Measurements from ENCODE around the gene CCDC81. TPM values are rescaled to one million over a fixed set of nuclear protein-coding genes. Genes with fewer than 3 reads are reported as not detected.

CCDC81 gene
- total and polyA plus RNA-seq, 4 donors, result 2.1 to 17.1 (median 7.1) TPM

GRCh38 chr11:86386746-86387145, 12.1 kb downstream of the CCDC81 start:
- no peak for ATAC-seq (ENCODE audit: insufficient read depth, low FRiP score)

GRCh38 chr11:86388198-86388597, 13.5 kb downstream of the CCDC81 start:
- Histone ChIP-seq H3K27me3 (ENCODE audit: control insufficient read depth in 3 of 3, insufficient read depth in 3 of 3, low read length in 2 of 3) (no peaks in the 10 kb centered on the region), H3K4me3 (no peak overlapping the region), H3K4me1 (ENCODE audit: control insufficient read depth in 5 of 5, insufficient read depth in 5 of 5, low read length in 5 of 5) (peaks cover 0 to 5% (median 0%) of the 10 kb centered on the region in 5 donors), H3K9ac (ENCODE audit: insufficient read depth in 1 of 2, low read length in 2 of 2) (no peak overlapping the region), H3K36me3 (ENCODE audit: control insufficient read depth in 4 of 4, insufficient read depth in 4 of 4, low read length in 4 of 4) (no peaks in the 10 kb centered on the region), H3K9me3 (ENCODE audit: control insufficient read depth in 4 of 4, insufficient read depth in 3 of 4, low read length in 3 of 4) (no peaks in the 10 kb centered on the region), H3K27ac (ENCODE audit: low read depth in 1 of 2, low read length in 1 of 2) (no peak overlapping the region)
- DNase-seq (no peak), ATAC-seq (ENCODE audit: insufficient read depth, low FRiP score) (no peak)
- 72 to 75% methylated on average over 4 of the region's 4 CpGs for WGBS, 2 donors
- TF ChIP-seq, protein P1, sequence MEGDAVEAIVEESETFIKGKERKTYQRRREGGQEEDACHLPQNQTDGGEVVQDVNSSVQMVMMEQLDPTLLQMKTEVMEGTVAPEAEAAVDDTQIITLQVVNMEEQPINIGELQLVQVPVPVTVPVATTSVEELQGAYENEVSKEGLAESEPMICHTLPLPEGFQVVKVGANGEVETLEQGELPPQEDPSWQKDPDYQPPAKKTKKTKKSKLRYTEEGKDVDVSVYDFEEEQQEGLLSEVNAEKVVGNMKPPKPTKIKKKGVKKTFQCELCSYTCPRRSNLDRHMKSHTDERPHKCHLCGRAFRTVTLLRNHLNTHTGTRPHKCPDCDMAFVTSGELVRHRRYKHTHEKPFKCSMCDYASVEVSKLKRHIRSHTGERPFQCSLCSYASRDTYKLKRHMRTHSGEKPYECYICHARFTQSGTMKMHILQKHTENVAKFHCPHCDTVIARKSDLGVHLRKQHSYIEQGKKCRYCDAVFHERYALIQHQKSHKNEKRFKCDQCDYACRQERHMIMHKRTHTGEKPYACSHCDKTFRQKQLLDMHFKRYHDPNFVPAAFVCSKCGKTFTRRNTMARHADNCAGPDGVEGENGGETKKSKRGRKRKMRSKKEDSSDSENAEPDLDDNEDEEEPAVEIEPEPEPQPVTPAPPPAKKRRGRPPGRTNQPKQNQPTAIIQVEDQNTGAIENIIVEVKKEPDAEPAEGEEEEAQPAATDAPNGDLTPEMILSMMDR (IDR thresholded peaks at IDR 0.05; ENCODE audit: control extremely low read depth, extremely low read depth), result no peak

More at GRCh38 chr11:86386746-86387145, 12.1 kb downstream of the CCDC81 start:
- H3K27ac ChIP-seq (ENCODE audit: low read depth in 1 of 2, low read length in 1 of 2), result no peak overlapping the region
- H3K9me3 ChIP-seq (ENCODE audit: control insufficient read depth in 4 of 4, insufficient read depth in 3 of 4, low read length in 3 of 4), result no peaks in the 10 kb centered on the region
- no peaks in the 10 kb centered on the region for H3K27me3 ChIP-seq (ENCODE audit: control insufficient read depth in 3 of 3, insufficient read depth in 3 of 3, low read length in 2 of 3)
- H3K4me3 ChIP-seq, result no peak overlapping the region
- TF ChIP-seq, protein P1 (IDR thresholded peaks at IDR 0.05; ENCODE audit: control extremely low read depth, extremely low read depth), result no peak
- no peak overlapping the region for H3K9ac ChIP-seq (ENCODE audit: insufficient read depth in 1 of 2, low read length in 2 of 2)
- H3K36me3 ChIP-seq (ENCODE audit: control insufficient read depth in 4 of 4, insufficient read depth in 4 of 4, low read length in 4 of 4), result no peaks in the 10 kb centered on the region
- 86 to 87% methylated on average over 2 of the region's 2 CpGs for WGBS, 2 donors
- DNase-seq, result no peak
- peaks cover 0 to 5% (median 0%) of the 10 kb centered on the region in 5 donors for H3K4me1 ChIP-seq (ENCODE audit: control insufficient read depth in 5 of 5, insufficient read depth in 5 of 5, low read length in 5 of 5)

DNA sequence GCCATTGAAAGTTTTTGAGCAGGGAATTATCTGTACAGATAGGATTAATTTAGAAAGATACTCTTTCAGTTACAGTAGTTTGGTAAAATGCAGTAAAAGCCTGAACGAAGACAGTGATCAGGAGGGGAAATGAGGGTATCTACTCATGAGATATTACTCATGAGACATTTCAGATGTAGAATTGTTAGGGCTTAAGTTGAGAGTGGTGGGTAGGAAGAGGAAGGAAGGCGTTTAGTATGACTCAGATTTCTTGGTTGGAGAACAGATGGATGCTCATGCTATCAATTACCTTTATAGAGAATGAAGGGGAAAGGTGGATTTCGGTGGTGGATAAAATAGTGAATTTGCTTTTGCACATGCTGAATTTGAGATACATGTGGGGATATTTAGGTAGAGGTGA, 15.8 kb downstream of the CCDC81 start:
- Histone ChIP-seq H3K9ac (ENCODE audit: insufficient read depth in 1 of 2, low read length in 2 of 2) (no peak overlapping the region), H3K4me3 (no peak overlapping the region), H3K36me3 (ENCODE audit: control insufficient read depth in 4 of 4, insufficient read depth in 4 of 4, low read length in 4 of 4) (no peaks in the 10 kb centered on the region), H3K27me3 (ENCODE audit: control insufficient read depth in 3 of 3, insufficient read depth in 3 of 3, low read length in 2 of 3) (no peaks in the 10 kb centered on the region), H3K27ac (ENCODE audit: low read depth in 1 of 2, low read length in 1 of 2) (no peak overlapping the region), H3K9me3 (ENCODE audit: control insufficient read depth in 4 of 4, insufficient read depth in 3 of 4, low read length in 3 of 4) (no peaks in the 10 kb centered on the region), H3K4me1 (ENCODE audit: control insufficient read depth in 5 of 5, insufficient read depth in 5 of 5, low read length in 5 of 5) (peaks cover 0 to 5% (median 0%) of the 10 kb centered on the region in 5 donors)
- ATAC-seq (ENCODE audit: insufficient read depth, low FRiP score) (no peak), DNase-seq (no peak)
- TF ChIP-seq, protein P1 (IDR thresholded peaks at IDR 0.05; ENCODE audit: control extremely low read depth, extremely low read depth), result no peak
- WGBS, 2 donors, result 89 to 92% methylated on average over 3 of the region's 3 CpGs

- H3K4me1 ChIP-seq (ENCODE audit: control insufficient read depth in 5 of 5, insufficient read depth in 5 of 5, low read length in 5 of 5), result no peaks in the 10 kb centered on the region
- H3K9ac ChIP-seq (ENCODE audit: insufficient read depth in 1 of 2, low read length in 2 of 2), result no peak overlapping the region
- H3K27me3 ChIP-seq (ENCODE audit: control insufficient read depth in 3 of 3, insufficient read depth in 3 of 3, low read length in 2 of 3), result no peaks in the 10 kb centered on the region
- no peaks in the 10 kb centered on the region for H3K9me3 ChIP-seq (ENCODE audit: control insufficient read depth in 4 of 4, insufficient read depth in 3 of 4, low read length in 3 of 4)
- no peak overlapping the region for H3K4me3 ChIP-seq
- ATAC-seq (ENCODE audit: insufficient read depth, low FRiP score), result no peak
- H3K27ac ChIP-seq (ENCODE audit: low read depth in 1 of 2, low read length in 1 of 2), result no peak overlapping the region
- 53 to 58% methylated on average over 6 of the region's 6 CpGs for WGBS, 2 donors
- TF ChIP-seq, protein P1 (IDR thresholded peaks at IDR 0.05; ENCODE audit: control extremely low read depth, extremely low read depth), result no peak
- DNase-seq, result no peak
- no peaks in the 10 kb centered on the region for H3K36me3 ChIP-seq (ENCODE audit: control insufficient read depth in 4 of 4, insufficient read depth in 4 of 4, low read length in 4 of 4)
Observed at GRCh38 chr11:86395061-86395551, 20.4 kb downstream of the CCDC81 start.
